ENCODE results near the gene KCTD8. TPM values are rescaled to one million over a fixed set of nuclear protein-coding genes. Genes with fewer than 3 reads are reported as not detected.
"Not testable (repeated sequence)": the region's sequence is repeated elsewhere in the genome, so short reads cannot be mapped to it uniquely, and the experiment has no call there.

Gene KCTD8
- total RNA-seq, 1 donor from 2014 or later: 0.86 TPM

- DNase-seq (ENCODE audit: low spot score): no peak
These were observed 121.9 kb downstream of the KCTD8 start for GRCh38 chr4:44326741-44327140.

DNA sequence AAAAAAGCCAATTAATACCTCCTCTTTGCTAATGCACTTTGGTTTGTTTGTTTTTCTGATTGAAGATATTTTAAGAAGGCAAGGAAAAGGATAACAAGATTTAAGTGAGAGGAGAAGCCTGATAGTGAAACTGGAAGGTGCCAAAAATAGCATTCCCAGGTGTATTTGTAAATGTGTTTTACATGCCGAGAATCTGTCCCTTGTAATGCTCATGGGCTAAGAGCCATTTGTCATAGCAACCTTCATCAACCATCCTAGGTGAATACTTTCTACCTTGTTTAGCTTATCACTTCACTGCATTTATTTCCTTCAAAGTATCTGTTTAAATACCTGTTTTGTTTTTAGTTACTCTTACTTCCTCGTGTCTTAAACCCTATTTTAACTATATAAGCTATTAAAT, 127.8 kb downstream of the KCTD8 start:
- no peak for DNase-seq (ENCODE audit: low spot score)

DNA sequence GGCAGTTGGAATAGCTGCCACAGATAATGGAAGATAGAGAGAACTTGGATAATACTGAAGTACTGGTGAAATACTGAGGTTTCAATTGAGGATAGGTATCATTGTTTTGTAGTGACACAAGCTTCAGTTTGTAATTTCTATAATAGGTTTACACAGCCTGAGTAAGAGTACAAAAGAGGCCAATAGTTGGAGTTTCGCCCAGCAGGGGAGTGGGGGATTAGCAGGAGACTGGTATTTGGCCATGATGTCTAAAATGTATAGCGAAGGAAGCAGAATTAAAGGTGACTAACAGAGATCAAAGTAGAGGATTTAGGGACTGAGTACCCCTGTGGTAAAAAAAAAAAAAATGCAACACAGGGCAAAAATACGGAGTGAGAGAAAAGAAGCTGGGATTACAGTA, 129.5 kb downstream of the KCTD8 start:
- no peak for DNase-seq (ENCODE audit: low spot score)

- no peak for DNase-seq (ENCODE audit: low spot score)
These were observed 134.9 kb downstream of the KCTD8 start for GRCh38 chr4:44313702-44314101.

DNA sequence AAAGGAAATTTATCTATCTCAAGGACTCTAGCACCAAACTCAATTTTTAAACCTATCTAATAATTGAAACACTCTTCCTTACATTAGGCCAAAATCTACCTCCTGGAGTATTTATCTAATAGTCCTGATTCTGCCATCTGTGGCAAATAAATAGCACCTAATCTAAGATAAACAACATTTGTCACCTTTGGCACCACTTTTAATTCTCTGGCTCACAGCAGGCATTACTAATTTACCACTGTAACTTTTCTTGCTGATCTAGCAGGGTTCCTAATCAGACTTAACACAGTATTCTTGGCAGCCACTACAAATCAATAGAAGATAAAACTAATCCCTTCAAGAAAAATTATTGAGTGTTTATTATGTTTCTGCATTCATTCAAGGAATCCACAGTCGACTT, 161.1 kb downstream of the KCTD8 start:
- no peak for DNase-seq (ENCODE audit: low spot score)

DNA sequence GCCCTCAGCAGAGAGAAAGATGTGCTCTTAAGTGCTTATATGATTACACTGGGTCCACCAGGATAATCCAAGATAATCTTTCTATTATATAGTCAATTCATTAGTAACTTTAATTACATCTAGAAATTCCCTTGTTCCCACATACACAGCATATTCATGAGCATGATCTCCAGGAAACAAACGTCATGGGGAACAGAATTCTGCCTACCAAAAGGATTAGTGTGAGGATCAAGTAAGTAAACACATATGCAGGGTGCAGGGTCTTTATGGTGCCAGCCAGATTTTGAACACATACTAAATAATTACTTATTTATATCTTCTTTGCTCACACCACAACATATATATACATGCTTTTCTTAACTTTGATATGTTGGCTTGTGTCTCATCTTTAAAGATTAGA, 169.1 kb downstream of the KCTD8 start:
- no peak for DNase-seq (ENCODE audit: low spot score)

- no peak for DNase-seq (ENCODE audit: low spot score)
These were observed 169.5 kb downstream of the KCTD8 start for GRCh38 chr4:44279066-44279465.

DNA sequence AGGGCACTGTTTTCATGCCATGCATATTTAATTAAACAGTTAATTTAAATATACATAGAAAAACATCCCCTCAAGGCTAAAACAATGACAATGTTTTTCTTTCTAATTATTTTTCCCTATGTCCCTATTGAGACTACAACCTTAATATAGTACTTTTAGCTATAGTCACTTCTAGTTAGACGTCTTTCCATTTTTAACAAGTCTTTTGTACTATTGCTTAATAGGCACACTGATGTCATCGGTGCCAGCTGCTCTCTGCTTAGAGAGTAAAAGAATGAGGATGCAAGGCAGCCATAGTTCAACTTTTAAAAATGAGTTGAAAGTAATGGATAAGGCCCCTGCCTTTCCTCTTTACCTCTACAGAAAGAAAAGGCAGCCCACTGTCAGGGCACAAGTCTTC, 191.1 kb downstream of the KCTD8 start:
- DNase-seq (ENCODE audit: low spot score): no peak

DNA sequence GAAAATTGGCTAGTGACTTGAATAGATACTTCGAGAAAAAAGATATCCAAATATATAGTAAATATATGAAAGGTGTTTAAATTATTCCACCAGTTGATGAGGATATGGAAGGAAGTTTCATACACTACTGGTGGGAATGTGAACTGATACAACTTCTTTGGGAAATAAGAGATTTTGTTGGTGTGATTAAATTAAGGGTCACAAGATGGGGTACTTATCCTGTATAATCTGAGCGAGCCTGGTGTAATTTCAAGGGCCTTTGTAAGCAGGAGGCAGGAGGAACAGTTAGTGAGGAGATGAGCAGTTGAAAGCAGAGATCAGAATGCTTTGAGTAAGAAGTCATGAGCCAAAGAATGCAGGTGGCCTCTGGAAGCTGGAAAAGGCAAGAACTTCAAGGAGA, 192.2 kb downstream of the KCTD8 start:
- no peak for DNase-seq (ENCODE audit: low spot score)

- DNase-seq (ENCODE audit: low spot score): no peak
These were observed 211.0 kb downstream of the KCTD8 start for GRCh38 chr4:44237643-44238042.

DNA sequence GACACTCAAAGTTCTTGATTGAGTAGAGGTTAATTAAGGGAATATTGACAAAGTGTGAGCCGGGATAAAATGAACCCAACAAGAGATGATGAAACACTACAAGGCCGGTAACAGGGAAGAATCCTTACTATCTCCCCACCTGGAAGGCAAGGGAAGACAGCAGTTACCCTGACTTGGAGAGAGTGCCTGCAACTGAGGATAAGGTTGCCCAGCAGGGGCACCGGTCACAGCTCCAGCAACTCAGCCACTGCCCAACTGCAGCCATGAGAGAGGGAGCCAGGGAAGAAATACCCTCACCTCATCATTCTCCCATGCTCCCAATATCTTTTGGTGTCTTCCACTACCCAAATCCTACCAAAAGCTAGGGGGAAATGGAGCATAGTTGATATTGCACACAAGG, 212.7 kb downstream of the KCTD8 start:
- no peak for DNase-seq (ENCODE audit: low spot score)

DNA sequence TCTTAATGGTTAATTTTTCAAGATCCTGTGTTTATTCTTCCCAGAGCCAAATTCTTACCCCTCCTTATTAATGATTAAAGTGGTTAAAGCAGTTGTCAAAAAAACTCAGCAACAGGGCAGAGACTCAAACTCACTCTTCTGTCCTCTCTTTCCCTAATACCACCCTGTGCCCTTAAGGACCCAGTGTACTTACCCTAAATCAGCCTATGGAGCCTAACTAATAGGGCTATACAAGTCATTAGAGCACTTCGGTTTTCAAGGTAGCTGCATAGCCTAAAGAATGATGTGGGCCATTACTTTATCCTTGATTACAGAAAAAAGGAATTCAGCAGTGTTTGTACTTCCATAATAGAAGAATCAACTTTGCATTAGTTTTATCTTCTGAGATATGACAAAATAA, 216.3 kb downstream of the KCTD8 start:
- no peak for DNase-seq (ENCODE audit: low spot score)

- DNase-seq (ENCODE audit: low spot score): no peak
These were observed 217.6 kb downstream of the KCTD8 start for GRCh38 chr4:44231006-44231405.

DNA sequence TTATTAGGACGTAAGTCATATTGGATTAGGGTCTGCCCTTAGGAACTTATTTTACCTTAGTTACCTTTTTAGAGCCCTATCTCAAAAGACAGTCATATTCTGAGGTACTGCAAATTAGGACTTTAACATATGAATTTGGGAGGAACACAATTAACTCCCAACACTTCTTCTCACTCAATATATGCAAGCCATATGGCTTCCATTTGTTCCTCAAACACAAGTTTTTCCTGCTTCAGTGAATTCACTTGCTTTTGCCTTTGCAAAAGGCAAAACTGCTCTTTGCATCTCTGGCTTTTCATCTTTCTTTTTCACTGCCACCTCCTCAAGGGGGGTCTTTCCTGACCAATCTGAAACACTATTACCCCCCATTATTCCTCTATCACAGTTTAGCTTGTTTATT, 220.3 kb downstream of the KCTD8 start:
- DNase-seq (ENCODE audit: low spot score): no peak

- DNase-seq (ENCODE audit: low spot score): no peak
These were observed 227.2 kb downstream of the KCTD8 start for GRCh38 chr4:44221407-44221806.

GRCh38 chr4:44210750-44211149, 237.9 kb downstream of the KCTD8 start:
- no peak for DNase-seq (ENCODE audit: low spot score)

DNA sequence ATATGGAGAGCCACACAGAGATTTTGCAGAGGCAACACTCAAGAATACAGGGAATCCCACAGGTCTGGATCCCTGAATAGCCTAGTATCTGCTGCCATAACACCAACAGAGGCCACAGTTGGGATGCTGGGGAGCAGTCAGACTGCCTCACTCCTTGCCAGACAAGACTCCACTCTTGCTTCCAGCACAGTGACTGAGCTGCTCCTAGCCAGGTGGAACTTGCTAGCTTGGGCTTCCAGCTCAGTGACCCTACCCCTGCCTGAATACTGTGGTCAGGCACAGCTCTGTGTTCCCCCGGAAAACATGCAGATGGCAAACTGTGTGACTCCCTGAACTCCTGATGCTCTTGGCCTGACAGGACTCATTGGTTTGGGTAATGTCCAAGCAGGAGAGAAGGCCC, 251.8 kb downstream of the KCTD8 start:
- no peak for DNase-seq (ENCODE audit: low spot score)

DNA sequence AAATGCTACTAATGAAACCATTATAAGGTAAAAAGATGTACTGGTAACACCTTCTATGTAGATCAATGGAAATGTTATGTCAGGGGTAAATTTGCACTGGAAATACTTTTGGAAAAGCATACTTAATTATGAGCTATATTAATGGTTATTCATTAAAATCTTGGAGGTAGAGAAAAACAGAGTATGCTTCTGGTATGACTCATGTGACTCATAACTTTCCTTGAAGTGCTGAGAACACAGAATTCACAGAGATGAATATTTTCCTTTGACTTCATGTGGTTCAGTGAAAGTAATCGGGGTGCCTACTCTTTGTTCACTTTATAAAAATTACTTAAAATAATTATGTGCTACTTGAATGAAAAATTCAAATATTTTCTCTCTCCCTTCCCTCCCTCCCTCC, 254.2 kb downstream of the KCTD8 start:
- DNase-seq (ENCODE audit: low spot score): no peak

- DNase-seq (ENCODE audit: low spot score): no peak
These were observed 261.8 kb downstream of the KCTD8 start for GRCh38 chr4:44186850-44187246.

GRCh38 chr4:44186096-44186849, 262.3 kb downstream of the KCTD8 start:
- DNase-seq (ENCODE audit: low spot score): no peak

DNA sequence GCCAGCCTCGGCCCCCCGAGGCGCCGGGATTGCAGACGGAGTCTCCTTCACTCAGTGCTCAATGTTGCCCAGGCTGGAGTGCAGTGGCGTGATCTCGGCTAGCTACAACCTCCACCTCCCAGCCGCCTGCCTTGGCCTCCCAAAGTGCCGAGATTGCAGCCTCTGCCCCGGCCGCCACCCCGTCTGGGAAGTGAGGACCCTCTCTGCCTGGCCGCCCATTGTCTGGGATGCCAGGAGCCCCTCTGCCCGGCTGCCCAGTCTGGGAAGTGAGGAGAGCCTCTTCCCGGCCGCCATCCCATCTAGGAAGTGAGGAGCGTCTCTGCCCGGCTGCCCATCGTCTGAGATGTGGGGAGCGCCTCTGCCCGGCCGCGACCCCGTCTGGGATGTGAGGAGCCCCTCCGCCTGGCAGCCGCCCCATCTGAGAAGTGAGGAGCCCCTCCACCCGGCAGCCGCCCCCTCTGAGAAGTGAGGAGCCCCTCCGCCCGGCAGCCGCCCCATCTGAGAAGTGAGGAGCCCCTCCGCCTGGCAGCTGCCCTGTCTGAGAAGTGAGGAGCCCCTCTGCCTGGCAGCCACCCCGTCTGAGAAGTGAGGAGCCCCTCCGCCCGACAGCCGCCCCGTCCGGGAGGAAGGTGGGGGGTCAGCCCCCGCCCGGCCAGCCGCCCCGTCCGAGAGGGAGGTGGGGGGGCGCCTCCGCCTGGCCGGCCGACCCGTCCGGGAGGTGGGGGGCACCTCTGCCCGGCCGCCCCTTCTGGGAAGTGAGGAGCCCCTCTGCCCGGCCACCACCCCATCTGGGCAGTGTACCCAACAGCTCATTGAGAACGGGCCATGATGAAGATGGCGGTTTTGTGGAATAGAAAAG, 266.9 kb downstream of the KCTD8 start:
- DNase-seq (ENCODE audit: low spot score): not testable (repeated sequence)

DNA sequence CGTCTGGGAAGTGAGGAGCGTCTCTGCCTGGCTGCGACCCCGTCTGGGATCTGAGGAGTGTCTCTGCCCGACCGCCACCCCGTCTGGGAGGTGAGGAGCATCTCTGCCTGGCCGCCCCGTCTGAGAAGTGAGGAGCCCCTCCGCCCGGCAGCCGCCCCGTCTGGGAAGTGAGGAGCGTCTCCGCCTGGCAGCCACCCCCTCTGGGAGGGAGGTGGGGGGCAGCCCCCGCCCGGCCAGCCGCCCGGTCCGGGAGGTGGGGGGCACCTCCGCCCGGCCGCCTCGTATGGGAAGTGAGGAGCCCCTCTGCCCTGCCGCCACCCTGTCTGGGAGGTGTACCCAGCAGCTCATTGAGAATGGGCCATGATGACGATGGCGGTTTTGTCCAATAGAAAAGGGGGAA, 280.8 kb downstream of the KCTD8 start:
- not testable (repeated sequence) for DNase-seq (ENCODE audit: low spot score)

DNA sequence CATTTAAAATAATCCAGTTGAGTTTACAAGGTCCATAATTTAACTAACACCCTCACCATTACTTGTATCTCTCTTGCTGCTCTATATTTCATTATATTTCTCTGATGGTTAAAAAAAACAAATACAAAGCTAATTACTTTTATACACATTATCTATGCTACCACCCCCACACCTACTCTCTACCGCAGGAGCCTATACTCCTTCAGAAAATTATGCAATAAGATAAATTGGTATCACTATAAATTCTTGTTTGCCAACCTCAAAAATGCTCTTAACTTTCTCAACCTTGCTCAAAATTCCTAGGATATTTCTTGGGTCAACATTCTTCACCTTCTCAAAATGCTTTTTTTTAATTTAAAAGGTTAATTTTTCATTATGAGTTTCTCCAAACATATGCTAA, 282.7 kb downstream of the KCTD8 start:
- DNase-seq (ENCODE audit: low spot score): no peak
